HepG2 (cell line): ENCODE data around the gene VAV2. TPM values are rescaled to one million over a fixed set of nuclear protein-coding genes. Genes with fewer than 3 reads are reported as not detected.

Experiments used
- HDAC1 ChIP-seq: sonication (generic); formaldehyde crosslinking; IDR thresholded peaks from 2 replicates; pipeline ENCODE4 v1.5.1; 2020; ENCODE audit warnings: mild to moderate bottlenecking, missing genetic modification reagents
- SAFB2 ChIP-seq: sonication (generic); formaldehyde crosslinking; IDR thresholded peaks from 2 replicates; pipeline ENCODE4 v1.5.1; 2020; ENCODE audit warnings: missing genetic modification reagents, low read depth, mild to moderate bottlenecking, borderline replicate concordance
- ZBTB7B ChIP-seq: sonication (generic); formaldehyde crosslinking; IDR thresholded peaks from 2 replicates; pipeline ENCODE4 v1.4.0; 2020; ENCODE audit warnings: missing genetic modification reagents
- ZNF468 ChIP-seq: sonication (generic); formaldehyde crosslinking; IDR thresholded peaks from 2 replicates; pipeline ENCODE4 v1.8.0; 2022; ENCODE audit warnings: mild to moderate bottlenecking, moderate library complexity, missing genetic modification reagents
- polyA plus RNA-seq, 8 experiments: library from polyadenylated mRNA; depleted of rRNA in 3 of 8; stranded (reverse) in 7 of 8; unstranded in 1 of 8; fragments of >200 nt; fragmentation: Illumina TruSeq in 4 of 8; extraction: Trizol in 4 of 8; gene quantifications; 2 replicates each; pipeline versions ENCODE4 v1.2.1 to v1.2.3, GENCODE V29; 2011 to 2016; ENCODE audit warnings: low read depth in 4 of 8, missing spikeins in 1 of 8, mixed read lengths in 1 of 8; ENCODE audit not compliant: insufficient read depth in 1 of 8
- total RNA-seq, 5 experiments: library from RNA; depleted of rRNA; stranded (reverse); fragments of >200 nt; fragmentation: Illumina TruSeq; extraction: Trizol; gene quantifications; 2 replicates each; pipeline ENCODE4 v1.2.3, GENCODE V29; 2016; ENCODE audit warnings: low read depth in 1 of 5
- TF ChIP-seq, protein P1 (sequence below): sonication (generic); formaldehyde crosslinking; IDR thresholded peaks from 2 replicates; pipeline ENCODE4 v1.4.0; 2020; ENCODE audit warnings: missing genetic modification reagents
- TF ChIP-seq, protein P2 (sequence below): sonication (generic); formaldehyde crosslinking; IDR thresholded peaks from 2 replicates; pipeline ENCODE4 v1.5.0; 2020; ENCODE audit warnings: missing genetic modification reagents
- TF ChIP-seq, protein P3 (sequence below): sonication (generic); formaldehyde crosslinking; IDR thresholded peaks from 2 replicates; pipeline ENCODE4 v1.4.0; 2020; ENCODE audit warnings: mild to moderate bottlenecking, missing genetic modification reagents
- TF ChIP-seq, protein P4 (sequence below): IDR thresholded peaks from 2 replicates; pipeline ENCODE4 v1.6.1; 2016; ENCODE audit warnings: low read depth, borderline replicate concordance

VAV2 gene
- total and polyA plus RNA-seq, 2 of the 13 experiments (the other 11 are each of a cell fraction or from before 2014, with no cell fraction given), result 22.5 to 22.9 TPM

DNA sequence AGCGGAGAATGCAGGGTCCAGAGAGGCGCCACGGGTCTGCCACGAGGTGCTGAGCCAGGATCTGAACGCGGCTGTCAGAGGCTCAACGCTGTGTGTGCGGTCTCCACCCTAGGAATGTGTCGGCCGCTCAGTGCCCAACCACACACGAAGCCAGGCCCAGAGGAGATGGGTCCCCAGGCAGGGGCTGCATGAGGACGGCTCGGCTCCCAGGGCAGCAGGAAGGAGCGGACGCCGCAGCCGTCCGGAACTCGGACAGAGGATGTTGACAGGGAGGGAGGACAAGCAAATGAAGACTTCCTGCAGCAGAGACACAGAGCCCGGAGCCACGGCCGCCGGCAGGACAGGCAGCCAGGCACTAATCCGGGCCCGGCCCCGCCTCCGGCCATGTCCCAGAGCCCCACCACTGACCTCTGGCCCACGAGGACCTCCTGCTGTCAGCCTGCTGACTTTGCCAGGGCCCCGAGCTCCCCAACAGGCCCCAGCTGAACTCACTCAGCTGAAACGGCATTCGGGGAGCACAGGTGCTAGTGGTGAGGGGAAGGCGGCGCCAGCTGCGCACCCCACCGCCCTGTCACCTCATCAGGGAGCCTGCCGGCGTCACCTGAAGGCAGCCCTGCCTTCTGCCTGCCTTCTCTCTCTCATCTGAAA lies 12.7 kb downstream of the VAV2 start (continued):
- TF ChIP-seq, protein P1, sequence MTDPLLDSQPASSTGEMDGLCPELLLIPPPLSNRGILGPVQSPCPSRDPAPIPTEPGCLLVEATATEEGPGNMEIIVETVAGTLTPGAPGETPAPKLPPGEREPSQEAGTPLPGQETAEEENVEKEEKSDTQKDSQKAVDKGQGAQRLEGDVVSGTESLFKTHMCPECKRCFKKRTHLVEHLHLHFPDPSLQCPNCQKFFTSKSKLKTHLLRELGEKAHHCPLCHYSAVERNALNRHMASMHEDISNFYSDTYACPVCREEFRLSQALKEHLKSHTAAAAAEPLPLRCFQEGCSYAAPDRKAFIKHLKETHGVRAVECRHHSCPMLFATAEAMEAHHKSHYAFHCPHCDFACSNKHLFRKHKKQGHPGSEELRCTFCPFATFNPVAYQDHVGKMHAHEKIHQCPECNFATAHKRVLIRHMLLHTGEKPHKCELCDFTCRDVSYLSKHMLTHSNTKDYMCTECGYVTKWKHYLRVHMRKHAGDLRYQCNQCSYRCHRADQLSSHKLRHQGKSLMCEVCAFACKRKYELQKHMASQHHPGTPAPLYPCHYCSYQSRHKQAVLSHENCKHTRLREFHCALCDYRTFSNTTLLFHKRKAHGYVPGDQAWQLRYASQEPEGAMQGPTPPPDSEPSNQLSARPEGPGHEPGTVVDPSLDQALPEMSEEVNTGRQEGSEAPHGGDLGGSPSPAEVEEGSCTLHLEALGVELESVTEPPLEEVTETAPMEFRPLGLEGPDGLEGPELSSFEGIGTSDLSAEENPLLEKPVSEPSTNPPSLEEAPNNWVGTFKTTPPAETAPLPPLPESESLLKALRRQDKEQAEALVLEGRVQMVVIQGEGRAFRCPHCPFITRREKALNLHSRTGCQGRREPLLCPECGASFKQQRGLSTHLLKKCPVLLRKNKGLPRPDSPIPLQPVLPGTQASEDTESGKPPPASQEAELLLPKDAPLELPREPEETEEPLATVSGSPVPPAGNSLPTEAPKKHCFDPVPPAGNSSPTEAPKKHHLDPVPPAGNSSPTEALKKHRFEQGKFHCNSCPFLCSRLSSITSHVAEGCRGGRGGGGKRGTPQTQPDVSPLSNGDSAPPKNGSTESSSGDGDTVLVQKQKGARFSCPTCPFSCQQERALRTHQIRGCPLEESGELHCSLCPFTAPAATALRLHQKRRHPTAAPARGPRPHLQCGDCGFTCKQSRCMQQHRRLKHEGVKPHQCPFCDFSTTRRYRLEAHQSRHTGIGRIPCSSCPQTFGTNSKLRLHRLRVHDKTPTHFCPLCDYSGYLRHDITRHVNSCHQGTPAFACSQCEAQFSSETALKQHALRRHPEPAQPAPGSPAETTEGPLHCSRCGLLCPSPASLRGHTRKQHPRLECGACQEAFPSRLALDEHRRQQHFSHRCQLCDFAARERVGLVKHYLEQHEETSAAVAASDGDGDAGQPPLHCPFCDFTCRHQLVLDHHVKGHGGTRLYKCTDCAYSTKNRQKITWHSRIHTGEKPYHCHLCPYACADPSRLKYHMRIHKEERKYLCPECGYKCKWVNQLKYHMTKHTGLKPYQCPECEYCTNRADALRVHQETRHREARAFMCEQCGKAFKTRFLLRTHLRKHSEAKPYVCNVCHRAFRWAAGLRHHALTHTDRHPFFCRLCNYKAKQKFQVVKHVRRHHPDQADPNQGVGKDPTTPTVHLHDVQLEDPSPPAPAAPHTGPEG (CRISPR knock-in tag), result 0 out of 2 replicates have a peak, but pooled peaks have one; percentile 62
- TF ChIP-seq SAFB2 (peak; percentile 90; the same call in 1 of the 2 replicates), ZBTB7B (CRISPR knock-in tag) (no peak), ZNF468 (0 out of 2 replicates have a peak, but pooled peaks have one; percentile 67), HDAC1 (CRISPR knock-in tag) (peak; percentile 91)
- TF ChIP-seq, protein P2, sequence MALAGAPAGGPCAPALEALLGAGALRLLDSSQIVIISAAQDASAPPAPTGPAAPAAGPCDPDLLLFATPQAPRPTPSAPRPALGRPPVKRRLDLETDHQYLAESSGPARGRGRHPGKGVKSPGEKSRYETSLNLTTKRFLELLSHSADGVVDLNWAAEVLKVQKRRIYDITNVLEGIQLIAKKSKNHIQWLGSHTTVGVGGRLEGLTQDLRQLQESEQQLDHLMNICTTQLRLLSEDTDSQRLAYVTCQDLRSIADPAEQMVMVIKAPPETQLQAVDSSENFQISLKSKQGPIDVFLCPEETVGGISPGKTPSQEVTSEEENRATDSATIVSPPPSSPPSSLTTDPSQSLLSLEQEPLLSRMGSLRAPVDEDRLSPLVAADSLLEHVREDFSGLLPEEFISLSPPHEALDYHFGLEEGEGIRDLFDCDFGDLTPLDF (CRISPR knock-in tag), result no peak
- TF ChIP-seq, protein P3, sequence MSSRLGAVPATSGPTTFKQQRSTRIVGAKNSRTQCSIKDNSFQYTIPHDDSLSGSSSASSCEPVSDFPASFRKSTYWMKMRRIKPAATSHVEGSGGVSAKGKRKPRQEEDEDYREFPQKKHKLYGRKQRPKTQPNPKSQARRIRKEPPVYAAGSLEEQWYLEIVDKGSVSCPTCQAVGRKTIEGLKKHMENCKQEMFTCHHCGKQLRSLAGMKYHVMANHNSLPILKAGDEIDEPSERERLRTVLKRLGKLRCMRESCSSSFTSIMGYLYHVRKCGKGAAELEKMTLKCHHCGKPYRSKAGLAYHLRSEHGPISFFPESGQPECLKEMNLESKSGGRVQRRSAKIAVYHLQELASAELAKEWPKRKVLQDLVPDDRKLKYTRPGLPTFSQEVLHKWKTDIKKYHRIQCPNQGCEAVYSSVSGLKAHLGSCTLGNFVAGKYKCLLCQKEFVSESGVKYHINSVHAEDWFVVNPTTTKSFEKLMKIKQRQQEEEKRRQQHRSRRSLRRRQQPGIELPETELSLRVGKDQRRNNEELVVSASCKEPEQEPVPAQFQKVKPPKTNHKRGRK, result no peak
- TF ChIP-seq, protein P4, sequence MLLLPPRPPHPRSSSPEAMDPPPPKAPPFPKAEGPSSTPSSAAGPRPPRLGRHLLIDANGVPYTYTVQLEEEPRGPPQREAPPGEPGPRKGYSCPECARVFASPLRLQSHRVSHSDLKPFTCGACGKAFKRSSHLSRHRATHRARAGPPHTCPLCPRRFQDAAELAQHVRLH (CRISPR knock-in tag), result 0 out of 2 replicates have a peak, but pooled peaks have one; percentile 19
- TF ChIP-seq, all 625 proteins: peak for 201
